K562 (cell line): ENCODE data around the gene BEST2. TPM values are rescaled to one million over a fixed set of nuclear protein-coding genes. Genes with fewer than 3 reads are reported as not detected.

ENCODE experiments used
- EHMT2 ChIP-seq: fragments of 450-650 bp; IDR thresholded peaks from 2 replicates; pipeline ENCODE4 v1.6.1; 2018; ENCODE audit warnings: antibody characterized with exemption
- GATA2 ChIP-seq: sonication (generic); formaldehyde crosslinking; IDR thresholded peaks from 2 replicates; pipeline ENCODE4 v1.4.0; 2020; ENCODE audit warnings: mild to moderate bottlenecking, missing genetic modification reagents
- NCOA1 ChIP-seq: fragments of 450-650 bp; IDR thresholded peaks from 2 replicates; pipeline ENCODE4 v1.6.1; 2016; ENCODE audit warnings: low read depth
- PKNOX1 ChIP-seq: fragments of 450-650 bp; IDR thresholded peaks from 2 replicates; pipeline ENCODE4 v1.6.1; 2016
- SMARCC2 ChIP-seq: fragments of 450-650 bp; IDR thresholded peaks from 2 replicates; pipeline ENCODE4 v1.6.1; 2017; ENCODE audit warnings: antibody characterized with exemption, moderate library complexity, mild to moderate bottlenecking, low read depth
- ZBTB17 ChIP-seq: fragments of 450-650 bp; formaldehyde crosslinking; IDR thresholded peaks from 2 replicates; pipeline ENCODE4 v1.4.0; 2020; ENCODE audit warnings: mild to moderate bottlenecking
- ZMIZ1 ChIP-seq, 2 experiments: fragments of 150-350 bp in 1 of 2; IDR thresholded peaks; 2 replicates each; pipeline ENCODE4 v1.6.1; 2012 to 2016; ENCODE audit warnings: low read depth in 2 of 2, low read length in 2 of 2, mild to moderate bottlenecking in 1 of 2, moderate library complexity in 1 of 2
- ZNF12 ChIP-seq: sonication (generic); formaldehyde crosslinking; IDR thresholded peaks from 2 replicates; pipeline ENCODE4 v1.4.0; 2020; ENCODE audit warnings: mild to moderate bottlenecking, missing genetic modification reagents
- ZNF644 ChIP-seq: fragments of 200-800 bp; sonication (Bioruptor generic); IDR thresholded peaks from 2 replicates; pipeline ENCODE4 v1.6.1; 2016; ENCODE audit warnings: low read depth, missing genetic modification characterization, missing compliant biosample characterization
- ZNF766 ChIP-seq: fragments of 200-800 bp; sonication (Bioruptor generic); conservative IDR thresholded peaks from 2 replicates; pipeline ENCODE4 v1.6.1; 2016; ENCODE audit warnings: missing genetic modification characterization, missing compliant biosample characterization
- polyA plus RNA-seq, 8 experiments: library from polyadenylated mRNA; depleted of rRNA in 4 of 8; stranded (reverse) in 5 of 8; unstranded in 3 of 8; fragments of >200 nt; fragmentation: Nextera tagmentation in 2 of 8; fragmentation: Illumina TruSeq in 1 of 8; extraction: Ambion mirVana in 2 of 8; extraction: Trizol in 1 of 8; gene quantifications; 2 replicates each; pipeline versions ENCODE4 v1.2.1 to v1.2.3, GENCODE V29; 2011 to 2014; ENCODE audit warnings: inconsistent platforms in 1 of 8, missing spikeins in 1 of 8
- total RNA-seq, 7 experiments: library from RNA; depleted of rRNA in 6 of 7; stranded (reverse); fragments of >200 nt in 6 of 7; fragmentation: Illumina TruSeq in 2 of 7; extraction: Trizol in 2 of 7; gene quantifications; 2 replicates each; pipeline versions ENCODE4 v1.2.1 to v1.2.3, GENCODE V29; 2011 to 2021; ENCODE audit warnings: low replicate concordance in 1 of 7
- TF ChIP-seq, protein P1 (sequence below): fragments of 450-650 bp; formaldehyde crosslinking; IDR thresholded peaks from 2 replicates; pipeline ENCODE4 v1.4.0; 2022; ENCODE audit warnings: mild to moderate bottlenecking, moderate library complexity
- TF ChIP-seq, protein P2 (sequence below), 3 experiments: fragments of 200-800 bp in 1 of 3; fragments of 250-450 bp in 1 of 3; fragments of 450-650 bp in 1 of 3; sonication (Bioruptor Pico) in 1 of 3; sonication (Bioruptor generic) in 1 of 3; formaldehyde crosslinking in 1 of 3; IDR thresholded peaks; 2 replicates each; pipeline versions ENCODE4 v1.6.1 to v1.8.0; 2016 to 2022; ENCODE audit warnings: mild to moderate bottlenecking in 2 of 3, missing genetic modification characterization in 2 of 3, missing compliant biosample characterization in 1 of 3, moderate library complexity in 1 of 3
- TF ChIP-seq, protein P3 (sequence below), 2 experiments: fragments of 450-650 bp; IDR thresholded peaks; 2 replicates each; pipeline ENCODE4 v1.6.1; 2016
- TF ChIP-seq, protein P4 (sequence below): fragments of 250-450 bp; sonication (Bioruptor Pico); IDR thresholded peaks from 2 replicates; pipeline ENCODE4 v1.4.0; 2020; ENCODE audit warnings: mild to moderate bottlenecking

BEST2 gene
- total and polyA plus RNA-seq, 9 of the 15 experiments (the other 6 are each of a cell fraction or from before 2014, with no cell fraction given): not detected

- TF ChIP-seq ZNF644 (tag) (peak; percentile 60), NCOA1 (peak; percentile 82; the same call in 1 of the 2 replicates), ZBTB17 (CRISPR knock-in tag) (no peak; the same call in 1 of the 2 replicates), PKNOX1 (peak; percentile 84), ZMIZ1 (IDR thresholded peaks at IDR 0.05; ENCODE audit: low read depth in 2 of 2, low read length in 2 of 2) (peak in 1 of 2 experiments; percentile 88; a peak in 2 of 4 replicates), GATA2 (CRISPR knock-in tag) (peak; percentile 92), EHMT2 (peak; percentile 75; the same call in 1 of the 2 replicates), ZNF766 (peak; percentile 65; the same call in 1 of the 2 replicates), SMARCC2 (peak; percentile 86), ZNF12 (CRISPR knock-in tag) (no peak)
- TF ChIP-seq, protein P1, sequence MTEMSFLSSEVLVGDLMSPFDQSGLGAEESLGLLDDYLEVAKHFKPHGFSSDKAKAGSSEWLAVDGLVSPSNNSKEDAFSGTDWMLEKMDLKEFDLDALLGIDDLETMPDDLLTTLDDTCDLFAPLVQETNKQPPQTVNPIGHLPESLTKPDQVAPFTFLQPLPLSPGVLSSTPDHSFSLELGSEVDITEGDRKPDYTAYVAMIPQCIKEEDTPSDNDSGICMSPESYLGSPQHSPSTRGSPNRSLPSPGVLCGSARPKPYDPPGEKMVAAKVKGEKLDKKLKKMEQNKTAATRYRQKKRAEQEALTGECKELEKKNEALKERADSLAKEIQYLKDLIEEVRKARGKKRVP (CRISPR knock-in tag): peak; percentile 88
- TF ChIP-seq, protein P2, sequence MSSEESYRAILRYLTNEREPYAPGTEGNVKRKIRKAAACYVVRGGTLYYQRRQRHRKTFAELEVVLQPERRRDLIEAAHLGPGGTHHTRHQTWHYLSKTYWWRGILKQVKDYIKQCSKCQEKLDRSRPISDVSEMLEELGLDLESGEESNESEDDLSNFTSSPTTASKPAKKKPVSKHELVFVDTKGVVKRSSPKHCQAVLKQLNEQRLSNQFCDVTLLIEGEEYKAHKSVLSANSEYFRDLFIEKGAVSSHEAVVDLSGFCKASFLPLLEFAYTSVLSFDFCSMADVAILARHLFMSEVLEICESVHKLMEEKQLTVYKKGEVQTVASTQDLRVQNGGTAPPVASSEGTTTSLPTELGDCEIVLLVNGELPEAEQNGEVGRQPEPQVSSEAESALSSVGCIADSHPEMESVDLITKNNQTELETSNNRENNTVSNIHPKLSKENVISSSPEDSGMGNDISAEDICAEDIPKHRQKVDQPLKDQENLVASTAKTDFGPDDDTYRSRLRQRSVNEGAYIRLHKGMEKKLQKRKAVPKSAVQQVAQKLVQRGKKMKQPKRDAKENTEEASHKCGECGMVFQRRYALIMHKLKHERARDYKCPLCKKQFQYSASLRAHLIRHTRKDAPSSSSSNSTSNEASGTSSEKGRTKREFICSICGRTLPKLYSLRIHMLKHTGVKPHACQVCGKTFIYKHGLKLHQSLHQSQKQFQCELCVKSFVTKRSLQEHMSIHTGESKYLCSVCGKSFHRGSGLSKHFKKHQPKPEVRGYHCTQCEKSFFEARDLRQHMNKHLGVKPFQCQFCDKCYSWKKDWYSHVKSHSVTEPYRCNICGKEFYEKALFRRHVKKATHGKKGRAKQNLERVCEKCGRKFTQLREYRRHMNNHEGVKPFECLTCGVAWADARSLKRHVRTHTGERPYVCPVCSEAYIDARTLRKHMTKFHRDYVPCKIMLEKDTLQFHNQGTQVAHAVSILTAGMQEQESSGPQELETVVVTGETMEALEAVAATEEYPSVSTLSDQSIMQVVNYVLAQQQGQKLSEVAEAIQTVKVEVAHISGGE (CRISPR knock-in tag; IDR thresholded peaks at IDR 0.05): peak in 1 of 3 experiments; percentile 71; a peak in 2 of 6 replicates
- TF ChIP-seq, protein P3, sequence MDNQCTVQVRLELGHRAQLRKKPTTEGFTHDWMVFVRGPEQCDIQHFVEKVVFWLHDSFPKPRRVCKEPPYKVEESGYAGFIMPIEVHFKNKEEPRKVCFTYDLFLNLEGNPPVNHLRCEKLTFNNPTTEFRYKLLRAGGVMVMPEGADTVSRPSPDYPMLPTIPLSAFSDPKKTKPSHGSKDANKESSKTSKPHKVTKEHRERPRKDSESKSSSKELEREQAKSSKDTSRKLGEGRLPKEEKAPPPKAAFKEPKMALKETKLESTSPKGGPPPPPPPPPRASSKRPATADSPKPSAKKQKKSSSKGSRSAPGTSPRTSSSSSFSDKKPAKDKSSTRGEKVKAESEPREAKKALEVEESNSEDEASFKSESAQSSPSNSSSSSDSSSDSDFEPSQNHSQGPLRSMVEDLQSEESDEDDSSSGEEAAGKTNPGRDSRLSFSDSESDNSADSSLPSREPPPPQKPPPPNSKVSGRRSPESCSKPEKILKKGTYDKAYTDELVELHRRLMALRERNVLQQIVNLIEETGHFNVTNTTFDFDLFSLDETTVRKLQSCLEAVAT (IDR thresholded peaks at IDR 0.05): peak in 1 of 2 experiments; percentile 67; a peak in 3 of 4 replicates
- TF ChIP-seq, protein P4, sequence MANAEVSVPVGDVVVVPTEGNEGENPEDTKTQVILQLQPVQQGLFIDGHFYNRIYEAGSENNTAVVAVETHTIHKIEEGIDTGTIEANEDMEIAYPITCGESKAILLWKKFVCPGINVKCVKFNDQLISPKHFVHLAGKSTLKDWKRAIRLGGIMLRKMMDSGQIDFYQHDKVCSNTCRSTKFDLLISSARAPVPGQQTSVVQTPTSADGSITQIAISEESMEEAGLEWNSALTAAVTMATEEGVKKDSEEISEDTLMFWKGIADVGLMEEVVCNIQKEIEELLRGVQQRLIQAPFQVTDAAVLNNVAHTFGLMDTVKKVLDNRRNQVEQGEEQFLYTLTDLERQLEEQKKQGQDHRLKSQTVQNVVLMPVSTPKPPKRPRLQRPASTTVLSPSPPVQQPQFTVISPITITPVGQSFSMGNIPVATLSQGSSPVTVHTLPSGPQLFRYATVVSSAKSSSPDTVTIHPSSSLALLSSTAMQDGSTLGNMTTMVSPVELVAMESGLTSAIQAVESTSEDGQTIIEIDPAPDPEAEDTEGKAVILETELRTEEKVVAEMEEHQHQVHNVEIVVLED: 0 out of 2 replicates have a peak, but pooled peaks have one; percentile 3
Observed at GRCh38 chr19:12784394-12784870, 32.8 kb downstream of the BEST2 start (continued).
